Activated CD8-positive, alpha-beta memory T cell treated with anti-CD3 and anti-CD28 coated beads, Interleukin-2, amount 50 U/mL, for 48 hours (primary cell): ENCODE data around the gene ACSM3.
"Not testable (repeated sequence)": the region's sequence is repeated elsewhere in the genome, so short reads cannot be mapped to it uniquely, and the experiment has no call there.

ENCODE experiments used
- DNase-seq: peaks from one replicate; pipeline ENCODE4 v3.0.0-alpha.2; 2020

The ACSM3 gene, protein sequence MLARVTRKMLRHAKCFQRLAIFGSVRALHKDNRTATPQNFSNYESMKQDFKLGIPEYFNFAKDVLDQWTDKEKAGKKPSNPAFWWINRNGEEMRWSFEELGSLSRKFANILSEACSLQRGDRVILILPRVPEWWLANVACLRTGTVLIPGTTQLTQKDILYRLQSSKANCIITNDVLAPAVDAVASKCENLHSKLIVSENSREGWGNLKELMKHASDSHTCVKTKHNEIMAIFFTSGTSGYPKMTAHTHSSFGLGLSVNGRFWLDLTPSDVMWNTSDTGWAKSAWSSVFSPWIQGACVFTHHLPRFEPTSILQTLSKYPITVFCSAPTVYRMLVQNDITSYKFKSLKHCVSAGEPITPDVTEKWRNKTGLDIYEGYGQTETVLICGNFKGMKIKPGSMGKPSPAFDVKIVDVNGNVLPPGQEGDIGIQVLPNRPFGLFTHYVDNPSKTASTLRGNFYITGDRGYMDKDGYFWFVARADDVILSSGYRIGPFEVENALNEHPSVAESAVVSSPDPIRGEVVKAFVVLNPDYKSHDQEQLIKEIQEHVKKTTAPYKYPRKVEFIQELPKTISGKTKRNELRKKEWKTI

DNA sequence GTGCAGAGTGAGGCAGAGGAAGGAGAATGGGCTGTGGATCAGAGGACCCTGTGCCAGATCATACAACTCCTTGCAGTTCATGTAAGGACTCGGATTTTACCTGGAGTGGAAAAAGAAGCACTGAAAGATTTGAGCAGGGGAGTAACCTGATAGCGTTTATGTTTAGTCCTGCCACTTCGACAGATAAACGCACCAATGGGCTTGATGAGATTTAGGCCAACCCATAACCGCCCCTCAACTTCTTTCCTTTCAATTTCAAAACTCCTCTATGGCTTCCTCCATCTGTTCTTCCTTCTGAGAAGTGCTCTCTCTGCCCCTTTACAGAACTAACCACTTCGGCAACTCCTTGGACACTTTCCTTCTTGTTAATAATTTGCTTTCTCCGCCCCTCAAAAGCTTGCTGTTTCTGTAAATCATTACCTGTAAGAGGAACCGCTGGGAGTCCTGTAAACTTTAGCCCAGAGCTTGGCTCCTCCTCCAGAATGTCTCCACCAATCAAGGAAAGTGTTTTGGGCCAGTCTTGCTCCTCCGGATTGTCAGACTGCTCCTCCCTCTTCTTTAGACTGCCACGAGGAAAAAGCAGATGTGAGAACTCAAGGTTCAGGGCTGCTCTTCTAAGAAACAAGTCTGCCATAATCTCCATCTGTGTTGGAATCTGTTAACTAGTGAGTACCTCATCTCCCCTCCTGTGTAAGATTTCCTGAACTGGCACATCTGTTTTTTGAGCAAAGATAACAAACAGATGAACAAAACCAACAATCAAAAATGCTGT lies at the start of gene ACSM3:
Gene ACSM3 (plus strand): TSS at position 554 of the 772 bp plus-strand sequence. CDS start 6,021 bp downstream, outside the sequence.
- peak; percentile 60 for DNase-seq

DNA sequence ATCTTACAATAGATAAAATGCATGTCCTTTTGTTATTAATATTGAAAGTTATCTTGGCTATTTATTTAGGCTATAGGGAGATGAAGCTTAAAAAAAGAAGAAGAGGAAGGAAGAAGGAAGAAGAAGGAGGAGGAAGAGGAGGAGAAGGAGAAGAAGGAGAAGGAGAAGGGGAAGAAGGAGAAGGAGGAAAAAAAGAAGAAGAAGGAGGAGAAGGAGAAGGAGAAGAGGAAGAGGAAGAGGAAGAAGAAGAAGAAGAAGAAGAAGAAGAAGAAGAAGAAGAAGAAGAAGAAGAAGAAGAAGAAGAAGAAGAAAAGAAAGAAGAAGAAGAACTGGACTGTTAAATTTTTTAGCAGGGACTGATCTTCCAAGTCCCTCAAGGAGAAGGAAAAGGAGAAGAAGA lies 46.1 kb upstream of the ACSM3 start:
- not testable (repeated sequence) for DNase-seq

DNA sequence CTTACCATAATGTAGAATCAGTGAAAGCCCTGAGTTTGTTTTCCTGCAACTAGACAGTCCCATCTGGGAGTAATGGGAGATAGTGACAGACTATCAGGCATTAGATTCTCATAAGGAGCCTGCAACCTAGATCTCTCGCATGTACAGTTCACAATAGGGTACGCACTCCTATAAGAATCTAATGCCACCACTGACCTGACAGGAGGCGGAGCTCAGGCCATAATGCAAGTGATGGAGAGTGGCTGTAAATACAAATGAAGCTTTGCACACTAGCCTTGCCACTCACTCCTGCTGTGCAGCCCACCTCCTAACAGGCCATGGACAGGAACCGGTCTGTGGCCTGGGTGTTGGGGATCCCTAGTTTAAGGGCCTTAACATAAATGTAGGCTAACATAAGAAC lies 43.6 kb upstream of the ACSM3 start:
- no peak for DNase-seq

DNA sequence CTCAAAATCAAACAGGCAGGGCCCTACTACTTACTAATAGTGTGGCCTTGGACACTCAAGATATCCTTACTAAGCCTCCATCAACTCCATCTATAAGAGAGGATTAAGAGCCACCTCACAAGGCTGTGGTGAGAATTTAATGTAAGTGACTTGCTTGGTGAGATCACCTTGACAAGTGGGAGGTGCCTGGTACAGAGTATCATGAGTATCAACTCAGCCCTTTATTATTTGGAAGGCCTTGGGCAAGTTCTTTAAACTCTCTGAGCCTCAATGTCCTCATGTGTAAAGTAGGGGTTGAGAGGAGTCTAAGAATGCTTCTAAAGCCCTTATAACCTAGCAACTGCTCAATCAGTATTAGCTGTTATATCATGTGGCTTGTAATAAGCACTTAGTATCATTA lies 37.2 kb upstream of the ACSM3 start:
- no peak for DNase-seq

DNA sequence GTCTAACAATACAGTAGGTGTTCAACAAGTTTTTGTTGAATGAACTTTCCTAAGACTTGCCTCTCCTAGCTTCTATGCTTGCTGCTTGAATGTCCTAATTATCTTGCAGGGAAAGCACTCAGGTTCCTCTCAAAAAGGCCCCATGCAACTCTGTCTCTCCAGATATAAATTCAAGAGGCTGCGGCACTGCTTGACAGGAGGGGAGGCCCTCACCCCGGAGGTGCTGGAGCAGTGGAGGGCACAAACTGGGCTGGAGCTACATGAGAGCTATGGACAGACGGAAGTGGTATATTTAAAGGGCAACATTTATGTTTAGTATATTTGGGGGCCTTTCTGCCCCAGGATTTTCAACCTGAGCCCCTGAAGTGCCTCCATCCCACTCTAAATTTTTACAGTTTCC lies 36.6 kb upstream of the ACSM3 start:
- no peak for DNase-seq

DNA sequence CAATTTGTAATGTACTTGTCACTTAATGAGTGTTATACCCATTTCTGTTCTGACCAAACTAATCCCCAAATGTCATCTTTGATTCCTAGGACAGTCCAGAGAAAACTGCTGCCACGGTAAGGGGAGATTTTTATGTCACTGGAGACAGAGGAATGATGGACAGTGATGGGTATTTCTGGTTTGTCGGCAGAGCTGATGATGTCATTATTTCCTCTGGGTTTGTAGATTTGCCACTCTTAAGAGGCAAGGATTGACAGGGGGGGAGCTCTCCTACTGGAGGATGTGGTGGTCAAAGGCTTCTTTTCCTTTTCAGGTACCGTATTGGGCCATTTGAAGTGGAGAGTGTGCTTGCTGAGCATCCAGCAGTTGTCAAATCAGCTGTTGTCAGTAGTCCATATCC lies 34.7 kb upstream of the ACSM3 start:
- DNase-seq: no peak

DNA sequence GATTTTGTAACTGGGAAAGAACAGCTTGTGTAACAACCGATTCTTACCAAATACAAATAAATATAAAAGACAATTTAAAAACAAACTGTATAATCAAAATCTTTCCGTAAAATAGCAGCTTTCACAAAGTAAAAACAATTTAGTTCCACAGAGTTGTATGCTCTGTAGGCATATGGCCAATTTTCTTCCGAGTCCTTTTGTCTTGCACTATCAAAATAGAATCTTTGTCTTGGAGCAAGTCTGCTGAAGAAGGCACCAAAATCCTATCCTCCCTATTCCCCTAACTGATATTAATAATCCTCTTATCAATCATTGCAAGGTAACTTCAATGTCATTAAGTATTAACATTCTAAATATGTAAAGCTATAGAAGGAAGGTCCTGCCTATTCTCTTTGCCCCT lies 29.8 kb upstream of the ACSM3 start:
- DNase-seq: no peak

DNA sequence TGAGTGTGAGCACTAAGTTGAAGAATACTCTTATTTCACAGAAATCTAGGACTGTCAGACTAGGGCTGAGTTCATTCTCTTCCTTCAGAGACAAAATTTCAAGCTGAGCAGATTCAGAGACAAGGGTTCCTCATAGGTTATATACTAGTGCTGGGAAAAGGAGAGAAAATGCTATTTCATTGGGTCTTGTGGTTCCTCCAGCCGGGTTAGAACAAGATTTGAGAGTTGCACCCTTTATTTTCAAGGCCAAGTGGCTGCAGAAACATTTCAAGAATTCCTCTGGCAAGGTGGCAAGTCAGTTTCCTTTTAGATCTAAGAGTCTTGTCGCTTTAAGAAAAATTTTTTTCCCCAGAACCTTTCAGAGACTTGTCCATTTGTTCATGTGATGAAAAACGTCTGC lies 29.0 kb upstream of the ACSM3 start:
- DNase-seq: no peak

DNA sequence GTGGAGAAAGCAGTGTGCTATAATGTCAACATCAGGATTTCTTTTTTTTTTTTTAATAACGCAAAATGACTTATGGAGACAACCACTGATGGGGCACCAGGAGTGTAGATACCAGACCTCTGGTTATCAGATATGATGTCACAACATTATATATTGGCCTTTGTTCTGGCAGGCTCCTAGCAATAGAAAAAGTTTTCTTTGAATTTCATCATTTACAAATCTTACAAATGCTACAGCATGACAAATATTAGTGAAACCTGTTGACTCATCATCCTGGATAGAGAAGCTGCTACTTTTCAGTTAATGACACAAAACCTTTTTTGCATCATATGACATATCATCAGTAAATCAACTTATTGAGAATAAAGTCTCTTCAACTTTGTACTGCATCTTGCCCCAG lies 28.3 kb upstream of the ACSM3 start:
- DNase-seq: no peak

DNA sequence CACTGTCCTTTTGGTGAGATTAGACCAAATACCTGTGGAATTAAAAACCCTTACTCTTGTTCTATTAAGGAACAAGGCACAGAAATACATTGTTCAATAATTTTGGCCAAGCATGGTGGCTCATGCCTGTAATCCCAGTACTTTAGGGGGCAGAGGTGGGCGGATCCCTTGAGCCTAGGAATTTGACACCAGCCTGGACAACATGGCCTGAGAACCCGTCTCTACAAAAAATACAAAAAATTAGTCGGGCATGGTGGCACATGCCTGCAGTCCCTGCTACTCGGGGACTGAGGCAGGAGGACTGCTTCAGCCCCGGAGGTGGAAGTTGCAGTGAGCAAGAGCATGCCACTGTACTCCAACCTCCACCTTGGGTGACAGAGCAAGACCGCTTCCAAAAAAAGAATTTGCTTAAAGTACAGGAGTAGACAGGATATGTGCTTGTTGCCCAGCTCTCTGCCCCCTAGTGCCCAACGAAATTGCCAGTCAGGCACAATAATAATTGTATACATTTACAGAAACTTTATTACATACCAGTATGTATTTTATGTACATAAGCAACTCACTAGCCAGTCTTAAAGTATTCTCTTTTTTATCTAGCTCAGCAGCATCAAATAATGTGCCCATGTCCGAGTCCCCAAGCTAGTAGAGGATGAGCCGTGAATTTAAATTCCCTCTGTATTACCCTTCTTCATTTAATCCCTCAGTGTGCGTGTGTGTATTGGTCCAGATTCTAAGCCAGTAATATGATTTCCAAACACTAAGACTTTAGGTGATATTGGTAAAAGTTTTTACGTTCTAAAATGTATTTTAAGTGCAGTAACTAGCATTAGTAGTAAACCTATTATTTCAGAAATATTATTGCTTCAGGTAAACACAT lies 23.6 kb upstream of the ACSM3 start:
- DNase-seq: no peak

DNA sequence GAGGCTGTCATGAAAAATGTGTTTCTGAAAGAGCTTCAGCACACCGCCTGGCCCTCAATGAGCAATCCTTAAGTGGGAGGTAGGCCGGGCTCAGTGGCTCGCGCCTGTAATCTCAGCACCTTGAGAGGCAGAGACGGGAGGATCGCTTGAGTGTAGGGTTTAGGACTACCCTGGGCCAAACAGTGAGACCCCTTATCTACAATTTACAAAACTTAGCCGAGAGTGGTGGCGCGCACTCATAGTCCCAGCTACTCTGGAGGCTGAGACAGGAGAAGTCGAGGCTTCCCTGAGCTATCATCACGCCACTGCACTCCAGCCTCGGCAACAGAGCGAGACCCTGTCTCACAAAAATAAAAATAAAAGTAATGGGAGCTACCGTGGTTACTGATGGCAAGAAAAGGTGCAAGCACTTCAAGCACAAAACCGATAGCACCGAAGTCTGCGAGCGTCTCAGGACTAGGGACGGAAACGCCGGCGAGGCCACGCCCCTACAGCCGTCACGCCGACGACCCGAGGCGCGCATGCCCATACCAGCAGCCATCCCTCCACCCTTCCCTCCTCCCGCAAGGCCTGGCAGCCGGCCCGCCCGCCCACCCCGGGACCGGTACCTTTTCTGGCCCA lies 22.8 kb upstream of the ACSM3 start:
- peak; percentile 94 for DNase-seq

DNA sequence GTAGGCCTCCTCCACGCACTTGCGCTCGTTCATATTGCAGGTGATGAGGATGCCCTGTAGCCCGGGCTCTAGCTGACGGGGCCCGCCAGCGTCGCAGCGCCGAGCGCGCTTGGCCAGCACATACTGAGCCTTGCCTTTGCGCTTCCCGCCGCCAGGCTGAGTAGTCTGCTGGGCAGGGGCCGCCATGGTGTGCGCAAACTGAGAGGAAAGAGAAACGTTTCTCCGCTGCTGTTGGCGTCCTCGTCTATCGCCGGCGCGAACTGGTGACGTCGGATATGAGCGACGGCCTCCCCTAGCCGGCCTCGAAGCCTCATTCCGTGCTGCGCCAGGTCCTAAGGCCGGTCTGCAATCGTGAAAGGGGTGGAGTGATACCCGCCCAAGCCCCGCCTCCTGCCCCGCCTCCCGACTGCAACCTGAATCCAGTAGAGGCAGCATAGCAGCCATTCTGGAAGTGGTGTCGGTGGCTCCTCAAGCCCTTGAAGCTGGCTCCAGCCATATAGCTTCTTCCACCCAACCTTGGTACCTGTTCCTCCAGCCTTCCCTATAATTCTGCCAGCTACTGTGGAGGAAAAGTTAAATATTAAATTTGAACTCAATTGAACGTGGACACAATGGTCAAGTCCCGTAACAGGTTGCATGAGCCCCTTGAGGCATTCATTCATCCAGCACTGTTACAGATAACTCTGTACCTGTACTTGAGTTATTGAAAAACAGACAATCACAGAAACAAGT lies 22.1 kb upstream of the ACSM3 start, which contains the start of gene THUMPD1:
Gene THUMPD1 (minus strand): TSS at position 265 of the 732 bp plus-strand sequence. CDS start 79 bp downstream, at position 186.
- DNase-seq: peak; percentile 98

DNA sequence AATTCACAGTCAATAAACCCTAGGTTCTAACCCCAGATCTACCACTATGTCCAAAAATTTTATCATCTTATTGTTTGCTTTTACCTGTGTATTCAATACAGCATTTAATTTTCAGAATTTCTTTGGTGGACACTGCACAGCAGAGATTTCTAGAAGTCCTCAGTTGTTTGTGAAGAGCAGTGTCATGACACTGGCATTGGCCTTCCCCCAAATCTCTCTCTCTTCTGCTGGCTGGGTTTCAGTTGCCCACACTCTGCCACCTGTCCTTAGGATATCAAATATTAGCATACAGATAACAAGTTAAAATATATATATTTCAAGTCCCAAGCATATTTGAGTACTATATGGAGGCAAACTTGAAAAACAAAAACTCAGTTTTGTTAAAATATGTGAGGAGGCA lies 20.2 kb upstream of the ACSM3 start:
- no peak for DNase-seq

DNA sequence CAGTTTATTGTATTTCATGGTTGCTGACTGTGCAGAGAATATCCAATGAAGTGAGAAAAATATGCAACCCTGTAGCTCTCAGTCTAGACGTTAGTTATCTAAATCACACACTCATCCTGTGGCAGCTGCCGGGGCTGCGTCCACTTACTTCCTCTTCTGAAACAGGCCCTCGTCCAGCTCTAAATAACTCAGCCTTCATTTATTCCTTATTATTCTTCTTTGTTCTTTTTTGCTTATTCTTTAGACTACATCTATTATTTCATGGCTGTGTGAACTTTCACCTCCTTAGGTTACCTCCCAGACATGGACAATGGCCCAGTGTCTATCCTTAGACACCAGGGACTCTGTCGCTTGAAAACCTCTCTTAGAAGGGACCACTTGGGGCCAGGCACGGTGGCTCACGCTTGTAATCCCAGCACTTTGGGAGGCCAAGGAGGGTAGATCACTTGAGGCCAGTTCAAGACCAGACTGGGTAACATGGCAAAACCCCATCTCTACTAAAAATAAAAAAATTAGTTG lies 18.8 kb upstream of the ACSM3 start:
- no peak for DNase-seq

DNA sequence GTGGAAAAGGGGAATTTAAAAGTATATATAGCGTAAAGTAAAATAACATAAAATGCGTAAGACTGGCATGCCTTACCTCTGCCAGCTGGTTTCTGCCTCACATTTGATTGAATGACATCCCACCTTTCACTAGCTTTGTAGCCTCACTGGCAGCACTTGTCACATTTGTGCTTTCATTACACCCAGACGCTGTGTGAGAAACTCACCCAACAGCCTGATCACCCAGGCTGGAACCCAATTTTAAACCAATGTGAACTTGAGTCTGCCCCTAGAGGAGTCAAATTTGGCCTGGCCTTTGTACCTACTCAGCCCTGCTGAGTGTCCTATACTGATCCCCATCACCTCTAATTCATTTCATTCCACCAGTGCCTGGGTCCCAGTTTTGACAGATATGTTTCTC lies 17.4 kb upstream of the ACSM3 start:
- DNase-seq: no peak

DNA sequence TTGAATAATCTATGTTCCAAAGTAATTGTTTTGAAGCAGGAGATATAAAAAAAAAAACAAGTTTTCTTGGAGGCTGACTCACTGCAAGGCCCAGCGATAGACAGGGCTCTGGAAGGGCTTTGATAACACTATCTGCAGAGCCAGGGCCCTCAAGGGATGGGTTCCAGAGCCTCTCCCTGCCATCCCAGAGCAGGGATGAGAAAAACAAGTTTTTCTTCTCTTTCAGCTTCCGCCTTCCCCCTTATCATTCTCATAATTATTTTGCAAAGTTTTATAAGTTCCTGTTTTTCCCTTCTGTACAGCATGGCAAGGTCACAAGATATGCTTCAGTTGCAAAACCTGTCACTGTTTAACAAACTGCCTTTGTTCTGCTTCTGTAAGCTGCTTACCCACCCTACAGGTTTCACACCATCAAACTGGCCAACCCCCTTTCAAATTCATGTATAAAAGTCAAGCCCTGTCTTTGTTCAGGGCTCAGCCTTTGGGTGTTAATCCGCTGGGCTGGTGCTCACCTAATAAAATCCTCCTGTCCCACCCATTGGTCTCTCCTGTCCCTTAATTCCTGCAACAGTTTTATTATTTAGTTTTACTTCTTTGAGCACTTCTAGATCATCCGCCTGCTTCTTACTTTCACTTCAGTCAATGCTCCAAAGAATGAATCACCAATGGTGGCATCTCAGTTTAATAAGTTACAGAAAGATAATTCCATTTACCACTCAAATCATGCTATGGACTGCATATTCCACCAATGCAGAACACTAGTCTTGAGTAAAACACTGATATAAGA lies 16.6 kb upstream of the ACSM3 start:
- DNase-seq: no peak

DNA sequence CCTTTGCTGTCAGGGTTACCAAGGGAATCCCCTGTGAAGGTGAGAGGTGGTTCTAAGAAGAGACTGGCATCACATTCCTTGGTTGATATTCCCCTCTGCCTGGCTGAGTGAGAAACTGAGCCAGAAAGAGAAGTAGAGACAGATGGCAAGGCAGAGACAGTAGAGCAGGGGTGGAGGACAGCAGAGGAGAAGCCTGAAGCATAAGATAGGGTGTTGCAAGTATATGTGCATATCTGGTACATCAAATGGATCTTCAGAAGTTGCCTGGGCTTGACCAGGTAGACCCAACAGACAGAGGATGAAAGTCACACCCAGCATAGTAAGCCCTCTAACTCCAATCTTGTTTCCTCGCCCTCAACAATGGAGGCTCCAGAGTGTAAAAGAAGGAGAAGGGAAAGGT lies 14.3 kb upstream of the ACSM3 start:
- no peak for DNase-seq

DNA sequence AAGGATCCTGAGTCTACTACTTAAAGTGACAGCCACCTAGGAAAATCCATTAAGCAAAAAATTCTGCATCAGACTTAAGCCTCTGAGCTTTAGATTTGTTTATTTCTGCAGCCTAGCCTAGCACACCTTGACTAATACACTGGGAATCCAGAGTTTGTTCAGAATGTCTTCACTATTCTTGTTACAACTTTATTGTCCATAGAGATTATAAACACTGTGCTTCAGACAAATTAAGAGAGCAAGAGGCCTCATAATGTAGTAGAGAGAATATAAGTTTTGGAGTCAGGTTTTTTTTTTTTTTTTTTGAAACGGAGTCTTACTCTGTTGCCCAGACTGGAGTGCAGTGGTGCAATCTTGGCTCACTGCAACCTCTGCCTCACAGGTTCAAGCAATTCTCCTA lies 13.3 kb upstream of the ACSM3 start:
- no peak for DNase-seq

DNA sequence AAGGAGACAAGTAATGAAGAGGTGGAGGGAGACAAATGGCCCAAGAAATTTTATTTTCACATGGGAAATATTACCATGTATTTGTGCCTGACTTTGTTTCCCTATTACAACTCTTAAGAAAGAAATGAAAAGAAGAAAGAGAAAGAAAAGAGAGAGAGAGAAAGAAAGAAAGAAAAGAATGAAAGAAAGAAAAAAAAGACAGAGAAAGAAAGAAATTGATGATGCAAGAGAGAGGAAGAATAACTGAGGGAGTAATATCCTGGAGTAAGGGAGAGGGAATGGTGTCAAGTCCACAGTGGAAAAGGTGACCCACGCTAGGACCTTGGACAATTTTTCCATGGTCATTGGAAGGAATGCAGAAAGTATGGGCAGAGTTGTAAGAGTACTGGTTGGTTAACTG lies 10.1 kb upstream of the ACSM3 start:
- DNase-seq: no peak

DNA sequence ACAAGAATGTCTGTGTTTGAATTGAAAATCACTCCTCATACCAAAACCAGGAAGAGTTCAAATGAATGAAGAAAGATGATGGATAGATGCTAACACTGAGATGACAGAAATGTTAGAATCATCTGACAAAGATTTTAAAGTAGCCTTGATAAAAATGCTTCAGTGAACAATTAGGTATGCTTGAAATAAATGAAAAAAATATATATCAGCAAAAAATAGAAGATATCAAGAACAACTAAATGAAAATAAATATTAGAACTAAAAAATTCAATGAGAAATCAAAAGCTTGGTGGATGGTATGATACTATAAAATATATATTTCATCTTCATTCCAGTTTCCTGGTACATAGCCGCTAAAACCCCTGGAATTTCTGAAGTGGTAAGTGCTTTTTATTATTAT lies 8.6 kb upstream of the ACSM3 start:
- no peak for DNase-seq

DNA sequence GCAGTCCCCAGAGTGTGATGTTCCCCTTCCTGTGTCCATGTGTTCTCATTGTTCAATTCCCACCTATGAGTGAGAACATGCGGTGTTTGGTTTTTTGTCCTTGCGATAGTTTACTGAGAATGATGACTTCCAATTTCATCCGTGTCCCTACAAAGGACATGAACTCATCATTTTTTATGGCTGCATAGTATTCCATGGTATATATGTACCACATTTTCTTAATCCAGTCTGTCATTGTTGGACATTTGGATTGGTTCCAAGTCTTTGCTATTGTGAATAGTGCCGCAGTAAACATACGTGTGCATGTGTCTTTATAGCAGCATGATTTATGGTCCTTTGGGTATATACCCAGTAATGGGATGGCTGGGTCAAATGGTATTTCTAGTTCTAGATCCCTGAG lies 8.0 kb upstream of the ACSM3 start:
- DNase-seq: not testable (repeated sequence)
